Osteocyte (in vitro differentiated cells): ENCODE results near the gene SSTR4. TPM values are rescaled to one million over a fixed set of nuclear protein-coding genes. Genes with fewer than 3 reads are reported as not detected.

ENCODE experiments used
- DNase-seq: peaks from one replicate; pipeline ENCODE4 v3.0.0; 2021; ENCODE audit warnings: mixed read lengths; ENCODE audit not compliant: unreplicated experiment; ENCODE audit errors: extremely low spot score
- H3K27ac Mint-ChIP-seq: one replicate; pipeline ENCODE4 v1.8.0; 2021; ENCODE audit warnings: mild to moderate bottlenecking, mixed read lengths; ENCODE audit not compliant: unreplicated experiment
- H3K27me3 Mint-ChIP-seq: one replicate; pipeline ENCODE4 v1.8.0; 2021; ENCODE audit warnings: mixed read lengths; ENCODE audit not compliant: unreplicated experiment
- H3K36me3 Mint-ChIP-seq: one replicate; pipeline ENCODE4 v1.8.0; 2021; ENCODE audit warnings: mixed read lengths; ENCODE audit not compliant: unreplicated experiment
- H3K4me1 Mint-ChIP-seq: one replicate; pipeline ENCODE4 v1.8.0; 2021; ENCODE audit warnings: mixed read lengths; ENCODE audit not compliant: unreplicated experiment
- H3K4me3 Mint-ChIP-seq: one replicate; pipeline ENCODE4 v1.8.0; 2021; ENCODE audit warnings: mild to moderate bottlenecking, moderate library complexity, mixed read lengths; ENCODE audit not compliant: unreplicated experiment
- H3K9me3 Mint-ChIP-seq: one replicate; pipeline ENCODE4 v1.8.0; 2021; ENCODE audit warnings: mixed read lengths; ENCODE audit not compliant: unreplicated experiment
- total RNA-seq: library from RNA; stranded (reverse); gene quantifications from 2 replicates; pipeline ENCODE4 v1.2.1, GENCODE V29; 2021
- TF ChIP-seq, protein P1 (sequence below): fragments of 200-600 bp; sonication (generic); IDR thresholded peaks from 2 replicates; pipeline ENCODE4 v1.5.0; 2021; ENCODE audit warnings: antibody characterized with exemption, mild to moderate bottlenecking, moderate library complexity

SSTR4 gene
- total RNA-seq, 1 donor from 2014 or later: not detected

DNA sequence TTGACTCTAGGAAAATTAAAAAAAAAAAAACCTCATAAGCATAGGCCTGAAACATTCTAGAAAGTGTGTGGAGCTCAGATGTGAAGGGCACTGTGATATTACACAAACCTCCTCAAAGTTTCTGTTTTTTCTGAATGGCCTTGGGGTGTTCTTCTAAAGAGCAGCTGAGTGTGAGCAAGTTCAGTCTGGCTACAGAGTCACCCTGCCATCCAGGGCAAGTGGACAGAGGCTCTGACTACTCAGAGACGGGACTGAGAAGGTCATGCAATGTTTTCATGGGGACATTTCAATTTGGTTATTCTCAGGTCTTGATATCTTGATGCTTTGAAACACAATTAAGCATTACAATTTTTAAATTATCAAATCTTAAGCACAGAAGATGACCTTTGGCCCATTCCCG is 36.6 kb upstream of the SSTR4 start:
- peaks cover 1% of the 10 kb centered on the region for H3K36me3 Mint-ChIP-seq
- DNase-seq: no peak
- no peak overlapping the region for H3K4me3 Mint-ChIP-seq
- no peak overlapping the region for H3K27ac Mint-ChIP-seq
- H3K27me3 Mint-ChIP-seq: no peaks in the 10 kb centered on the region
- peaks cover 5% of the 10 kb centered on the region for H3K4me1 Mint-ChIP-seq
- no peaks in the 10 kb centered on the region for H3K9me3 Mint-ChIP-seq
- TF ChIP-seq, protein P1, sequence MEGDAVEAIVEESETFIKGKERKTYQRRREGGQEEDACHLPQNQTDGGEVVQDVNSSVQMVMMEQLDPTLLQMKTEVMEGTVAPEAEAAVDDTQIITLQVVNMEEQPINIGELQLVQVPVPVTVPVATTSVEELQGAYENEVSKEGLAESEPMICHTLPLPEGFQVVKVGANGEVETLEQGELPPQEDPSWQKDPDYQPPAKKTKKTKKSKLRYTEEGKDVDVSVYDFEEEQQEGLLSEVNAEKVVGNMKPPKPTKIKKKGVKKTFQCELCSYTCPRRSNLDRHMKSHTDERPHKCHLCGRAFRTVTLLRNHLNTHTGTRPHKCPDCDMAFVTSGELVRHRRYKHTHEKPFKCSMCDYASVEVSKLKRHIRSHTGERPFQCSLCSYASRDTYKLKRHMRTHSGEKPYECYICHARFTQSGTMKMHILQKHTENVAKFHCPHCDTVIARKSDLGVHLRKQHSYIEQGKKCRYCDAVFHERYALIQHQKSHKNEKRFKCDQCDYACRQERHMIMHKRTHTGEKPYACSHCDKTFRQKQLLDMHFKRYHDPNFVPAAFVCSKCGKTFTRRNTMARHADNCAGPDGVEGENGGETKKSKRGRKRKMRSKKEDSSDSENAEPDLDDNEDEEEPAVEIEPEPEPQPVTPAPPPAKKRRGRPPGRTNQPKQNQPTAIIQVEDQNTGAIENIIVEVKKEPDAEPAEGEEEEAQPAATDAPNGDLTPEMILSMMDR: no peak

- no peaks in the 10 kb centered on the region for H3K9me3 Mint-ChIP-seq
- H3K4me1 Mint-ChIP-seq: peaks cover 5% of the 10 kb centered on the region
- peaks cover 1% of the 10 kb centered on the region for H3K36me3 Mint-ChIP-seq
- TF ChIP-seq, protein P1: no peak
- H3K4me3 Mint-ChIP-seq: no peak overlapping the region
- H3K27me3 Mint-ChIP-seq: no peaks in the 10 kb centered on the region
- peak overlapping the region; percentile 62 for H3K27ac Mint-ChIP-seq
- DNase-seq: no peak
These were observed 35.4 kb upstream of the SSTR4 start for GRCh38 chr20:22999756-23000155.

GRCh38 chr20:23000232-23000947 is 34.7 kb upstream of the SSTR4 start:
- Mint-ChIP-seq H3K4me1 (peaks cover 5% of the 10 kb centered on the region), H3K4me3 (no peak overlapping the region), H3K36me3 (peaks cover 1% of the 10 kb centered on the region), H3K27ac (peak overlapping the region; percentile 62), H3K27me3 (no peaks in the 10 kb centered on the region), H3K9me3 (no peaks in the 10 kb centered on the region)
- TF ChIP-seq, protein P1: no peak
- DNase-seq: no peak

DNA sequence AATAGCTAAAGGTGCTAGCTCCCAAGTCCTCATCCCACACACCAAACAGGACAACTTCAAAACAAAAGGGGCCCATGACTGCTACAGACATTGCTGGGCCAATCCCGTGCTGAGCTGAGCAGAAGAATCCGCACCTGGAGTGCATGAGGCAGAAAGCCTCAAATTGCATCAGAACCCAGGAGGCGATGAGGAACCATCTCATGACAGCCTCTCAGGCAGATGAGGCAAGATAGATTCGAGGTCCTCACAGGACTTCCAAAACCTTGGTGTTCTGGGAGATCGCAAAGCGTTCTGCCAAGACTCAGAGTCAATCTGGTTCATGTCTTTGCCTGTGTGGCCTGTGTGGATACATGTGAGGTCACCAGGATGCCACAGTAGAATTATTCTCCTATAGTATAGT is 32.8 kb upstream of the SSTR4 start:
- TF ChIP-seq, protein P1: no peak
- H3K4me1 Mint-ChIP-seq: peaks cover 5% of the 10 kb centered on the region
- H3K9me3 Mint-ChIP-seq: no peaks in the 10 kb centered on the region
- H3K36me3 Mint-ChIP-seq: peaks cover 1% of the 10 kb centered on the region
- H3K27ac Mint-ChIP-seq: no peak overlapping the region
- no peaks in the 10 kb centered on the region for H3K27me3 Mint-ChIP-seq
- no peak overlapping the region for H3K4me3 Mint-ChIP-seq
- DNase-seq: no peak

DNA sequence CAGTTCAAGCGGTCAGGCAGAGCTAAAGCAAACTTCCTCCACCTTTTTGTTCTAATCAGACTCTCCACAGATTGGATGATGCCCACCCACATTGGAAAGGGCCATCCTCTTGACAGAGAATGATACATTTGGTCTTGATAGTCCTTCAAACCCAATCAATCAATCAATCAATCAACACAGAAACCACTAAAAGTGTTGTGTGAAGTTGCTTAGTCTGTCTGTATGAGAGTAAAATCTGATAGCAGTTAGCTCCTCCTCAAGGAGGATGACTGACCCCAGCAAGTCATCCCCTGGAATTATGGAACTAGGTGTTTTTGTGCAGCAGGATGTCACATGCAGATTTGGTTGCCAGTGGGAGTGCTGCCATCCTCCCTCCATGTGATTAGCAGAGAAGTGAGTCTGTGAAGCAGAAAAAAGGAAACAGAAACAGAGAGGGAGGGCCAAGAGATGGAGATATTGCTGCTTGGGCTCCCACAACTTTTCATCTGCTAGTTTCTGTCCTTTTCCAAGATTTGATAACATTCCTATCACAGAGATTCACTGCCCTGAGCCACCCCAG is 32.0 kb upstream of the SSTR4 start:
- TF ChIP-seq, protein P1: no peak
- H3K9me3 Mint-ChIP-seq: no peaks in the 10 kb centered on the region
- peaks cover 8% of the 10 kb centered on the region for H3K4me1 Mint-ChIP-seq
- H3K27ac Mint-ChIP-seq: no peak overlapping the region
- H3K36me3 Mint-ChIP-seq: peaks cover 1% of the 10 kb centered on the region
- DNase-seq: no peak
- no peaks in the 10 kb centered on the region for H3K27me3 Mint-ChIP-seq
- no peak overlapping the region for H3K4me3 Mint-ChIP-seq
